A549 treated with dexamethasone at 1 μM for 4 hours (cell line): ENCODE results near the gene TRIP6. TPM values are rescaled to one million over a fixed set of nuclear protein-coding genes. Genes with fewer than 3 reads are reported as not detected.

Experiments
- total RNA-seq: library from RNA; stranded (reverse); fragments of 200-300 nt; extraction: Qiagen RNA extraction; gene quantifications from 5 replicates; pipeline ENCODE4 v1.2.3, GENCODE V29; 2022

The TRIP6 gene, protein sequence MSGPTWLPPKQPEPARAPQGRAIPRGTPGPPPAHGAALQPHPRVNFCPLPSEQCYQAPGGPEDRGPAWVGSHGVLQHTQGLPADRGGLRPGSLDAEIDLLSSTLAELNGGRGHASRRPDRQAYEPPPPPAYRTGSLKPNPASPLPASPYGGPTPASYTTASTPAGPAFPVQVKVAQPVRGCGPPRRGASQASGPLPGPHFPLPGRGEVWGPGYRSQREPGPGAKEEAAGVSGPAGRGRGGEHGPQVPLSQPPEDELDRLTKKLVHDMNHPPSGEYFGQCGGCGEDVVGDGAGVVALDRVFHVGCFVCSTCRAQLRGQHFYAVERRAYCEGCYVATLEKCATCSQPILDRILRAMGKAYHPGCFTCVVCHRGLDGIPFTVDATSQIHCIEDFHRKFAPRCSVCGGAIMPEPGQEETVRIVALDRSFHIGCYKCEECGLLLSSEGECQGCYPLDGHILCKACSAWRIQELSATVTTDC
- total RNA-seq = 38.6 to 50.0 TPM (median 46.4 TPM) in 5 replicates

GRCh38 chr7:100867040-100867775 is at the start of gene TRIP6:
TSS of gene TRIP6 (plus strand) at chr7:100867387. CDS start at chr7:100867498, 111 bp downstream.

GRCh38 chr7:100827330-100828226 is 39.6 kb upstream of the TRIP6 start, which contains the start of gene EPHB4:
TSS of gene EPHB4 (minus strand) at chr7:100827523. CDS start at chr7:100827030, 493 bp downstream.

DNA sequence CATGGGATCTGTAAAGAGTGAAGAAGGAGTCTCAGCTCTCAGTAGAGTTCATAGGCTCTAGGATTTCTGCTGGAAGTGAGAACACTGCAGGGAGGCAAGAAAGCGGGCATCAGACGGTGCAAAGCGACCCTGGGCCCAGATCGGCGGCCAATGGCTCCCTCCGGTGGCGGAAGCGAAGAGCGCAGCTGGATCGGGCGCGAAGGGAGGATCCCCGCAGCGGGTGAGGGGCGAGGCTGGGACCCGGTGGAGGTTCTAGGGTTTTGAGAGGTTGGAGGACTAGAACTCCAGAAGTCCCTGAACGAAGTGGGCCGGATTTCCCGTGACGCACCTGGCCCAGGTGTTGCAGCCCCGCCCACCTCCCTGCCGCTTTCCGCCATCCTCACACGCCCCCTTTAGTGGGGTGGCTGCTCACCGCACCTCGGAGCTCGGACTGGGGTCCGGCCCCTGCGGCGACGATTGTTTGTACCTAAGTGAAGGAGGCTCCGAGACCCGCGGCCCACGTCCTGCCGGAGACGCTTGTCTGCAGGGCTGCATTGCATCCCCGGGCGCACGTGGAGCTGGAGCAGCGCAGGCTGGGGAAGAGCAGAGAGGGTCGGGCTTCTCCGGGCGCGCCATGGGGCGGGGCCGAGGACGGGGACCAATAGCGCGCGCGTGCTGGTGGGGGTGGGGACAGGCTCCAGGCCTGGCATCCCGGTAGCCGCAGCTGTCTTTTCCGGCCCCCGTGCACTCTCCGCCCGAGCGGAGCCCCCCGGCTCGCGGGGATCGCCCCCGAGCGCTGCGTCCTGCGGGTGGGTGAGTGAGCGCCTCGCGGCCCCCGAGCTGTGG is 14.9 kb upstream of the TRIP6 start, which contains the start of gene SLC12A9:
Gene SLC12A9, plus strand, starts transcription at position 666 of the 825 bp plus-strand sequence. CDS start 1,485 bp downstream, outside the sequence.

GRCh38 chr7:100874577-100875355 is 7.6 kb downstream of the TRIP6 start, which contains the start of gene SRRT:
TSS of gene SRRT (plus strand) at chr7:100875103. CDS start at chr7:100875591, 488 bp downstream.

GRCh38 chr7:100888988-100889750 is 22.0 kb downstream of the TRIP6 start, which contains the start of gene UFSP1:
TSS of gene UFSP1 (minus strand) at chr7:100889715. CDS start at chr7:100889271, 444 bp downstream.

DNA sequence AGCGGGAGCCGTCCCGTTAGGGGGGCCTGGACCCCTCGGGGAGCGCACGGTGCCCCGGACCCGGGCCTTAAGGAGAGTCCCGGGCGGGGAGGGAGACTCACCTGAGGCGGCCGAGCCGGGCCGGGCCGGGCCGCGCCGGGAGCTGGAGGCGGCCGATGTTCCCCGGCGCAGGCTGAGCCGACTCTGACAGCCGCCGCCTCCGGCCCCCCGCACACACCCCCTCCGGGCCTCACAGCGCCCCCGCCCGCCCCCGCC is 28.4 kb downstream of the TRIP6 start, which contains the start of gene ACHE:
Gene ACHE, minus strand, starts transcription at position 188 of the 255 bp plus-strand sequence. CDS start 1,656 bp downstream, outside the sequence.

Other genes with a start within 250 kb of the TRIP6 start
- 1.9 to 2.7 TPM (median 2.4 TPM) in 5 replicates for gene TFR2, start 225.8 kb upstream of the TRIP6 start, total RNA-seq
- not detected in 5 replicates for gene ACTL6B, start 210.9 kb upstream of the TRIP6 start, total RNA-seq
- gene GNB2, start 193.6 kb upstream of the TRIP6 start, total RNA-seq = 159 to 275 TPM (median 264 TPM) in 5 replicates
- gene GIGYF1, start 173.1 kb upstream of the TRIP6 start, total RNA-seq = 8.9 to 19.9 TPM (median 15.2 TPM) in 5 replicates
- 69.0 to 94.3 TPM (median 86.0 TPM) in 5 replicates for gene POP7, start 161.3 kb upstream of the TRIP6 start, total RNA-seq
- 0.06 TPM in 1 of 5 replicates, not detected in the others for gene EPO, start 146.9 kb upstream of the TRIP6 start, total RNA-seq
- gene ZAN, start 133.8 kb upstream of the TRIP6 start, total RNA-seq = not detected in 5 replicates
- gene EPHB4, start 39.9 kb upstream of the TRIP6 start, total RNA-seq = 31.6 to 48.8 TPM (median 47.8 TPM) in 5 replicates
- 10.0 to 15.5 TPM (median 12.9 TPM) in 5 replicates for gene SLC12A9, start 14.7 kb upstream of the TRIP6 start, total RNA-seq
- 107 to 156 TPM (median 148 TPM) in 5 replicates for gene SRRT, start 7.7 kb downstream of the TRIP6 start, total RNA-seq
- 3.9 to 6.1 TPM (median 4.5 TPM) in 5 replicates for gene UFSP1, start 22.3 kb downstream of the TRIP6 start, total RNA-seq
- gene ACHE, start 28.5 kb downstream of the TRIP6 start, total RNA-seq = 1.6 to 3.3 TPM (median 2.6 TPM) in 5 replicates
- gene MUC3A, start 82.1 kb downstream of the TRIP6 start, total RNA-seq = 13.2 to 27.0 TPM (median 23.2 TPM) in 5 replicates
- gene MUC12, start 102.2 kb downstream of the TRIP6 start, total RNA-seq = 13.7 to 18.6 TPM (median 16.4 TPM) in 5 replicates
- 0.02 to 0.14 TPM (median 0.03 TPM) in 5 replicates for gene MUC17, start 152.7 kb downstream of the TRIP6 start, total RNA-seq
- gene TRIM56, start 218.1 kb downstream of the TRIP6 start, total RNA-seq = 9.8 to 19.3 TPM (median 17.2 TPM) in 5 replicates